Heart right ventricle (tissue), 16 donors: ENCODE measurements around the gene MOGAT1. TPM values are rescaled to one million over a fixed set of nuclear protein-coding genes. Genes with fewer than 3 reads are reported as not detected.
"Not testable (repeated sequence)": the region's sequence is repeated elsewhere in the genome, so short reads cannot be mapped to it uniquely, and the experiment has no call there.

ENCODE experiments used
- ATAC-seq, 8 donors: fragments of 200-7000 bp; cut with Tn5 transposase; one replicate each; pipeline ENCODE4 v1.9.1; 2020; ENCODE audit warnings: mild to moderate bottlenecking in 8 of 8, moderate library complexity in 8 of 8, moderate number of reproducible peaks in 1 of 8
- DNase-seq, 2 donors: peaks; one replicate each; pipeline ENCODE4 v3.0.0-alpha.2; 2020
- H3K27ac ChIP-seq, 10 donors: fragments of 200-600 bp; sonication (generic) in 2 of 10; one replicate each; pipeline versions ENCODE4 v1.5.0 to v1.8.0; 2020 to 2022; ENCODE audit warnings: mild to moderate bottlenecking in 3 of 10
- H3K27me3 ChIP-seq, 7 donors: fragments of 200-600 bp; one replicate each; pipeline ENCODE4 v1.8.0; 2021 to 2022; ENCODE audit warnings: mild to moderate bottlenecking in 2 of 7
- H3K36me3 ChIP-seq, 9 donors: fragments of 200-600 bp; sonication (generic) in 1 of 9; one replicate each; pipeline versions ENCODE4 v1.5.0 to v1.8.0; 2020 to 2022; ENCODE audit warnings: mild to moderate bottlenecking in 2 of 9
- H3K4me1 ChIP-seq, 9 donors: fragments of 200-600 bp; sonication (generic) in 1 of 9; one replicate each; pipeline versions ENCODE4 v1.5.0 to v1.8.0; 2020 to 2022; ENCODE audit warnings: mild to moderate bottlenecking in 4 of 9
- H3K4me3 ChIP-seq, 10 donors: fragments of 200-600 bp; sonication (generic) in 2 of 10; one replicate each; pipeline versions ENCODE4 v1.5.0 to v1.8.0; 2020 to 2022; ENCODE audit warnings: mild to moderate bottlenecking in 7 of 10, moderate library complexity in 2 of 10
- H3K9me3 ChIP-seq, 11 donors: fragments of 200-600 bp in 10 of 11; sonication (generic) in 2 of 11; one replicate each; pipeline versions ENCODE4 v1.5.0 to v1.8.0; 2013 to 2022; ENCODE audit warnings: mild to moderate bottlenecking in 2 of 11, control low read depth in 1 of 11, moderate library complexity in 1 of 11
- CTCF ChIP-seq, 9 donors: fragments of 200-600 bp; sonication (generic) in 2 of 9; IDR thresholded peaks; one replicate each; pipeline versions ENCODE4 v1.5.0 to v1.8.0; 2021 to 2022; ENCODE audit warnings: antibody characterized with exemption in 9 of 9, mild to moderate bottlenecking in 5 of 9, moderate library complexity in 1 of 9
- WGBS, 2 donors: extraction: QIAGEN DNeasy Blood & Tissue Kit; methylation state at CpG; one replicate each; pipeline ENCODE4 v1.1.7; 2013; ENCODE audit warnings: inconsistent platforms in 1 of 2; 5-methylcytosine and 5-hydroxymethylcytosine counted together
- intact Hi-C, 10 donors: fragments of 100-400 bp; cut with DNase I; formaldehyde crosslinking; loops; one replicate each; pipeline versions ENCODE4 v1.11.1 to v1.14.2; 2022
- polyA plus RNA-seq, 2 donors: library from polyadenylated mRNA; stranded (reverse); fragments of 200-250 nt; gene quantifications; one replicate each; pipeline ENCODE4 v1.2.3, GENCODE V29; 2013
- total RNA-seq, 10 donors: library from RNA; stranded (reverse); fragmentation: NEBNext Ultra II Directional in 3 of 10; extraction: Animal tissue kit (Norgen Biotek cat#: 25700) in 3 of 10; gene quantifications; one replicate each; pipeline versions ENCODE4 v1.2.1 to v1.2.4, GENCODE V29; 2021 to 2023
- donor health status: Arrhythmogenic right ventricular cardiomyopathy.
- donor health status: ischemic (EF 13 %, LVEDD 7.1; RV severe dilation, severe dysfunction).
- donor health status: healthy with polysubstance abuse.
- donor health status: DM: no; HTN: yes; CAD: no.
- donor health status: DM: no; HTN: no; CAD: no.
- donor health status: ischemic (EF 25% LVEDD 6.9; RV normal size, moderate dysfunction).
- donor health status: ischemic (EF 25% LVEDD 5.7; RV mildly dilated, moderate dysfunction).
- donor health status: healthy.
- donor health status: DM: yes; HTN: yes; CAD: no.
- donor health status: Ischemic cardiomyopathy.
- donor health status: ischemic (EF 35%, LVEDD 5.7; RV mildly dilated, moderate dysfunction).
- donor health status: nonischemic (EF 11% LVEDD 7.7; RV severe dilation, severe dysfunction).
- donor health status: DM: yes; HTN: yes; CAD: no.
- donor health status: PGD.
- donor health status: ischemic (EF 29% LVEDD 5.4; RV normal size, mild dysfunction).
- donor health status: nonischemic (EF 23%, LVEDD 6.1; RV moderate dilation, normal function).

The MOGAT1 gene
- total and polyA plus RNA-seq, 12 donors: 0.07 to 0.93 (median 0.56) TPM; not detected in 3

GRCh38 chr2:222714361-222715241 is 43.1 kb downstream of the MOGAT1 start:
- no peaks in the 10 kb centered on the region for H3K36me3 ChIP-seq
- no peak overlapping the region for H3K4me3 ChIP-seq
- DNase-seq (peak in 1 of 2 donors; percentile 63), ATAC-seq (peak; percentile 85 to 95 (median 90))
- no peaks in the 10 kb centered on the region for H3K27me3 ChIP-seq
- intact Hi-C loops: loop anchor here in 6 of 10 donors (2.0 to 5.0 kb wide), 5 partner anchors 38 to 188 kb away; partner anchors contain the start of gene ACSL3 (in 2 of the 6)
- peak overlapping the region; percentile 15 to 88 (median 66) for H3K27ac ChIP-seq
- TF ChIP-seq CTCF (IDR thresholded peaks at IDR 0.05): no peak
- peaks cover 7 to 27% (median 18%) of the 10 kb centered on the region in 9 donors for H3K4me1 ChIP-seq
- H3K9me3 ChIP-seq: no peaks in the 10 kb centered on the region
- 20 to 24% methylated on average over 7 of the region's 7 CpGs for WGBS, 2 donors

GRCh38 chr2:222715742-222716141 is 44.3 kb downstream of the MOGAT1 start:
- intact Hi-C loops: loop anchor here in 1 of 10 donors (2.0 kb wide), 1 partner anchor 37 kb away; no protein-coding TSS in a partner anchor
- no peak for TF ChIP-seq CTCF (IDR thresholded peaks at IDR 0.05)
- Histone ChIP-seq H3K4me3 (no peak overlapping the region), H3K36me3 (no peaks in the 10 kb centered on the region), H3K9me3 (no peaks in the 10 kb centered on the region), H3K27ac (no peak overlapping the region), H3K4me1 (peaks cover 7 to 23% (median 15%) of the 10 kb centered on the region in 9 donors), H3K27me3 (no peaks in the 10 kb centered on the region)
- WGBS, 2 donors: 88 to 94% methylated on average over 9 of the region's 9 CpGs
- ATAC-seq (no peak), DNase-seq (no peak)

- WGBS, 2 donors: 93 to 96% methylated on average over 1 of the region's 1 CpG
- H3K27ac ChIP-seq, H3K4me3 ChIP-seq, DNase-seq, ATAC-seq, H3K36me3 ChIP-seq, H3K9me3 ChIP-seq, intact Hi-C loops, H3K27me3 ChIP-seq: not testable (repeated sequence)
- peaks cover 2 to 10% (median 4%) of the 10 kb centered on the region in 9 donors for H3K4me1 ChIP-seq
These were observed 48.3 kb downstream of the MOGAT1 start for GRCh38 chr2:222719787-222720186.

- H3K27me3 ChIP-seq, DNase-seq, H3K27ac ChIP-seq, H3K4me3 ChIP-seq, H3K4me1 ChIP-seq, intact Hi-C loops, H3K9me3 ChIP-seq, H3K36me3 ChIP-seq, ATAC-seq: not testable (repeated sequence)
- 98 to 99% methylated on average over 2 of the region's 2 CpGs for WGBS, 2 donors
These were observed 50.1 kb downstream of the MOGAT1 start for GRCh38 chr2:222721597-222721996.

- H3K27ac ChIP-seq: peak overlapping the region in 4 of 10 donors; percentile 23 to 47 (median 37)
- ATAC-seq: peak in 7 of 8 donors; percentile 58 to 91 (median 77)
- intact Hi-C loops: no loop called here
- no peaks in the 10 kb centered on the region for H3K36me3 ChIP-seq
- no peak overlapping the region for H3K4me3 ChIP-seq
- peaks cover 0 to 3% (median 0%) of the 10 kb centered on the region in 9 donors for H3K4me1 ChIP-seq
- 54 to 55% methylated on average over 2 of the region's 2 CpGs for WGBS, 2 donors
- H3K9me3 ChIP-seq: peaks cover 0 to 6% (median 0%) of the 10 kb centered on the region in 11 donors
- no peak for TF ChIP-seq CTCF (IDR thresholded peaks at IDR 0.05)
- DNase-seq: no peak
- H3K27me3 ChIP-seq: no peaks in the 10 kb centered on the region
These were observed 51.0 kb downstream of the MOGAT1 start for GRCh38 chr2:222722327-222722946.
